Liver (tissue), 3 donors: Measurements from ENCODE around the gene DYNLT3.

Experiments used
- CTCF ChIP-seq: fragments of 150-350 bp; IDR thresholded peaks from 2 replicates; pipeline ENCODE4 v1.5.1; 2017; ENCODE audit warnings: improper control_type of control experiment, low read depth, low read length; ENCODE audit not compliant: missing input control
- FOXA2 ChIP-seq: IDR thresholded peaks from 2 replicates; pipeline ENCODE4 v1.6.1; 2016; ENCODE audit warnings: antibody characterized with exemption
- JUND ChIP-seq, 2 donors: IDR thresholded peaks; 2 replicates each; pipeline ENCODE4 v1.6.1; 2016; ENCODE audit warnings: antibody characterized with exemption in 2 of 2
- MAX ChIP-seq: IDR thresholded peaks from 2 replicates; pipeline ENCODE4 v1.6.1; 2016; ENCODE audit warnings: antibody characterized with exemption
- SP1 ChIP-seq: IDR thresholded peaks from 2 replicates; pipeline ENCODE4 v1.6.1; 2018; ENCODE audit warnings: antibody characterized with exemption, mild to moderate bottlenecking
- ZBTB33 ChIP-seq: IDR thresholded peaks from 2 replicates; pipeline ENCODE4 v1.6.1; 2016; ENCODE audit warnings: antibody characterized with exemption
- donor health status: healthy.
- donor health status: healthy.

DNA sequence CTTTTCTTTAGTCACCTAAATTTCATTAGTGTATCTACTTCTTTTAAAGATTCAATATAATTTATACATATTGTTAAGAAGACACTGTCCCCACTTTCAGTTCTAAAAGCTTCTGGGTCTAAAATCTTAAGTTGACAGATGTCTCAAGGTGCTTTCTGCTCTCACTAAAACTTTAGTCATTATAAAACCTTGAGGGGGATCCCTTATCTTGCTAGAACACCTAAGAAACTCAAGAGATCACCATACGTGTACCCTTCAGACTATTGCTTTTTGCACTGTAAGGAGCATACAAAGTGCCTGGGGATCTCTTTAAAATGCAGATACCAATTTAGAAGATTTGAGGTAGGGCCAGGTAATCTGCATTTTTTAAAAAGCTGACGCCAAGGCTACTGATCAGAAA, 37.4 kb downstream of the DYNLT3 start:
- no peak for TF ChIP-seq JUND (IDR thresholded peaks at IDR 0.05)
- no peak for TF ChIP-seq SP1
- TF ChIP-seq ZBTB33 = no peak
- no peak for TF ChIP-seq MAX
- TF ChIP-seq CTCF = no peak
- no peak for TF ChIP-seq FOXA2
